ENCODE data around the gene ANO1. TPM values are rescaled to one million over a fixed set of nuclear protein-coding genes. Genes with fewer than 3 reads are reported as not detected.
A peak's percentile ranks its signal among the peaks of the same experiment; 100 is the strongest.
"Not testable (repeated sequence)": the region's sequence is repeated elsewhere in the genome, so short reads cannot be mapped to it uniquely, and the experiment has no call there.

Gene ANO1
- total RNA-seq, 1 donor from 2014 or later, result 75.5 TPM

GRCh38 chr11:70191495-70192140 is 113.5 kb downstream of the ANO1 start:
- peak; percentile 75 for DNase-seq (ENCODE audit: low spot score)

DNA sequence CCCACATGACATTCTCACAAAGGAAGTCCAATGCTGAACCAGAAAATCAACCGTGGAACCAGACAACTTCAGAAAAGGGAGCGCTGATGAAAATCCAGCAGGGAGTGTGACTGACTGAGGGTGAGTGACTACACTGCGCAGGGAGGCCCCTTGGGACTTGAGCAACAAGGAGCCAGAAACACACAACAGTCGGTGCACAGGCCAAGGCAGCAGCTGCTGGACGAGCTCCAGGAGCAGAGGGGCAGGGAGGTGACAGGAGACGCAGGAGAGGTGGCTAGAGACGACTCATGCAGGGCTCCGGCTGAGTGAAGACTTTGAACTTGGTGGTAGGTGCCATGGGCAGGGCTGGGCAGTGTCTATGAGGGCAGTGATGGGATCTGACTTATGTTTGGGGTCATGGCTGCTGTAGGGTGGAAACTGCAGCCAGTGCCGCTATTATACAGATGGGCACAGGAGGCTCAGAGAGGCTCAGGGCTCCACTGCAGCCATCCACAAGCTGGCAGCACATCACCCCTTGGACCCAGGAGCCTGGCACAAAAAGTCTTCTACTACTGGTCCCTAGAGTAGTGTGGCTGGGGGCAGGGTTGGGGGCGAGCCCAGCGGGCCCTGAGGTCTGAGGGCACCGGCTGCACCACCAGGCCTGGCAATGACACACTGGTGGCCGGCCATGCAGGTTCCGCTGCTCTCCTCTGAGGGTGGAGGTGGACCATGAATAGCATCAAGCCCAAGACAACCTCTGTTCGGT is 114.7 kb downstream of the ANO1 start:
- DNase-seq (ENCODE audit: low spot score), result no peak

- no peak for DNase-seq (ENCODE audit: low spot score)
These were observed 115.5 kb downstream of the ANO1 start for GRCh38 chr11:70193411-70194292.

DNA sequence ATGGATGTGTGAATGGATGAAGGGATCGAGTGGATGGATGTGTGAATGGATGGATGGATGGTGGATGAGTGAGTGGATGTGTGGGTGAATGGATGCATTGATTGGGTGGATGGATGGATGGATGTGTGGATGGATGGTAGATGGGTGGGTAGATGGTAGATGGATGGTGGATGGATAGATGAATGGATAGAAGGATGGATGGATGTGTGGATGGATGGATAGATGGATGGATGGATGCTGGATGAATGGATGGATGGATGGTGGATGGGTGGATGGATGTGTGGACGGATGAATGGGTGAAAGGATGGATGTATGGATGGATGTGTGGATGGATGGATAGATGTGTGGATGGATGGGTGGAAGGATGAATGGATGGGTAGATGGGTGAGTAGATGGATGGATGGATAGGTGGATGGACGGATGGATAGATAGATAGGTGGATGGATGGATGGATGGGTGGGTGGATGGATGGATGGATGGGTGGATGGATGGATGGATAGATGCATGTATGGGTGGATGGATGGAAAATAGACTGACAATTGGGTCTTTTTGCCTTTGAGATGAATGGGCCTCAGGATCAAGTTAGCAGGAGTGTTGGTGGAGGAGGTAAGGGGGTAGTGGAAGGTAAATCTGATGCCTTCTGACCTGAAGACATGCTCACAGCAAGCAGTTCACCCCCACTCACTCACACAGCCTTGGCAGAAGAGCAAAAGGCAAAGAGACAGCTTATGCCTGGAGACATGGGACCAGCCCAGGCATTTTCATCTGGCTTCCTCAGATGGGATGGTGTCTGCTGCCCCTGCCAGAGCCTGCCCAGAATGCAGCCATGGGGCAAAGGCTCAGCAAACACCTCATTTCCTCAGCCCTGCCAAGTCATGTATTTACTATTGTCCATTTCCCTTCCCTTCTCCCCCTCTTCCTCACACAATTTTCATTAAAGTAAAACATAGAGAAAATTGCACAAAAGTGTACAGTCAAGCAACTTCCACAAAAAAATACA is 117.0 kb downstream of the ANO1 start:
- no peak for DNase-seq (ENCODE audit: low spot score)

GRCh38 chr11:70200212-70200844 is 122.2 kb downstream of the ANO1 start:
- DNase-seq (ENCODE audit: low spot score), result no peak

DNA sequence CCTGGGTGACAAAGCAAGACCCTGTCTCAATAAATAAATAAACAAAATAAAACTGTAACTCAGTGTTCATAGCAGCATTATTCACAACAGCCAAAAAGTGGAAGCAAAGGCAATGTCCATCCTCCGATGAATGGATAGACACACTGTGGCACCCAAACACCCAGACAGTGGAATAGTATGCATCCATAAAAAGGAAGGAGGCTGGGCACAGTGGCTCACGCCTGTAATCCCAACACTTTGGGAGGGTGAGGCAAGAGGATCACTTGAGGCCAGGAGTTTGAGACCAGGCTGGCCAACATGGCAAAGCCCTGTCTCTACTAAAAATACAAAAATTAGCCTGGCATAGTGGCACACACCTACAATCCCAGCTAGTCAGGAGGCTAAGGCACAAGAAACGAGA is 122.9 kb downstream of the ANO1 start:
- DNase-seq (ENCODE audit: low spot score), result not testable (repeated sequence)

GRCh38 chr11:70201882-70202861 is 124.1 kb downstream of the ANO1 start:
- no peak for DNase-seq (ENCODE audit: low spot score)

DNA sequence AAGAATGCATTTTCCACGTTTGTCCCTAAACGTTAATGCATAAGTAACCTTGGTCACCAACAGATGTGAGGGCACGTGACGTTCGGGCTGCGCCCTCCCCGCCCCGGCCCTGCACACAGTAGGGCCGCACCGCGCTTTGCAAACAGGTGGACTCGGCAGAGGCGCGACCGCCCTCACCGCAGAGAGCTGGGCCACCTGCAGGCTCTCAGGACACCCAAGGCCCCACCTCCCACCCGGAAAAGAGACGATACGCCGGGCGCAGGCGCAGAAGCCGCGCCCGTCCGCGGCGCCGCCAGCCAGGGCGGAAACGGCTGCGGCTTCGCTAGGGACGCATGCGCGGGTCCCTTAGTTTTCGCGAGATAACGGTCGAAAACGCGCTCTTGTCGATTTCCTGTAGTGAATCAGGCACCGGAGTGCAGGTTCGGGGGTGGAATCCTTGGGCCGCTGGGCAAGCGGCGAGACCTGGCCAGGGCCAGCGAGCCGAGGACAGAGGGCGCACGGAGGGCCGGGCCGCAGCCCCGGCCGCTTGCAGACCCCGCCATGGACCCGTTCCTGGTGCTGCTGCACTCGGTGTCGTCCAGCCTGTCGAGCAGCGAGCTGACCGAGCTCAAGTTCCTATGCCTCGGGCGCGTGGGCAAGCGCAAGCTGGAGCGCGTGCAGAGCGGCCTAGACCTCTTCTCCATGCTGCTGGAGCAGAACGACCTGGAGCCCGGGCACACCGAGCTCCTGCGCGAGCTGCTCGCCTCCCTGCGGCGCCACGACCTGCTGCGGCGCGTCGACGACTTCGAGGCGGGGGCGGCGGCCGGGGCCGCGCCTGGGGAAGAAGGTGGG is 125.0 kb downstream of the ANO1 start, which contains the start of gene FADD:
Gene FADD (plus strand): TSS at position 377 of the 831 bp plus-strand sequence. CDS start 164 bp downstream, at position 541.
- peak; percentile 94 for DNase-seq (ENCODE audit: low spot score)

DNA sequence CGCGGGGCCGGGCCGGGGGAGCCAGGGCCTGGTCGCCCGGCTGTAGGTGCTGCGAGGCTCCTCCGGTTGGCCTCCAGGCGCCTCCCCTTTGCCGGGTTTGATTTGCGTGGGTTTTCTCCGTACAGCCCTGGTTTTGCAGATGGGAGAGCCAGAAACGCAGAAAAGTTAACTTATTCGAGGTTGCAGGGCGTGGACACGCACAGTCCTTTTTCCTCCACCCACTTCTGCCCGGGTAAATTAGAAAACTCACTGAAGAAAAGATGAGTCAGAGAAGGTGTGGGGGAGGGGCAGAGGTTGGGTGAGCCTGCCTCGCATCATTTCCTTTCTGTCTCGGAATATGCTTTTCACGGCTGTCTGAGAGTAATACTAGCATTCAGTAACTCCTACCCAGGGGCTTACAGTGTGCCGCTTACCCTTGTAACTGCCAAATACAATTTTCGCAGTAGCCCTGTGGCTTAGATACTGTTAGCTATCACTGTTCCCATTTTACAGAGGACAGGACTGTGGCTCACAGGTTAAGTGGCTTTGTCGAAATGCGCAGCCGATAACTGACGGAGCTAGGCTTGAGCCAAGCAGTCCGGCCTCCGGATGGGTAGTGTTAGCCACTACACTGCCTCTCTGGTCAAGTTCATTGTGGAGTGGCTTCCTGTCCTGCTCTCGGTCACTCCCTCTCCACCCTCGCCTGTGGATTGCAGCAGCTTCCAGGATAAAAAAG is 125.8 kb downstream of the ANO1 start:
- peak; percentile 86 for DNase-seq (ENCODE audit: low spot score)

- no peak for DNase-seq (ENCODE audit: low spot score)
These were observed 126.3 kb downstream of the ANO1 start for GRCh38 chr11:70204466-70204799.

DNA sequence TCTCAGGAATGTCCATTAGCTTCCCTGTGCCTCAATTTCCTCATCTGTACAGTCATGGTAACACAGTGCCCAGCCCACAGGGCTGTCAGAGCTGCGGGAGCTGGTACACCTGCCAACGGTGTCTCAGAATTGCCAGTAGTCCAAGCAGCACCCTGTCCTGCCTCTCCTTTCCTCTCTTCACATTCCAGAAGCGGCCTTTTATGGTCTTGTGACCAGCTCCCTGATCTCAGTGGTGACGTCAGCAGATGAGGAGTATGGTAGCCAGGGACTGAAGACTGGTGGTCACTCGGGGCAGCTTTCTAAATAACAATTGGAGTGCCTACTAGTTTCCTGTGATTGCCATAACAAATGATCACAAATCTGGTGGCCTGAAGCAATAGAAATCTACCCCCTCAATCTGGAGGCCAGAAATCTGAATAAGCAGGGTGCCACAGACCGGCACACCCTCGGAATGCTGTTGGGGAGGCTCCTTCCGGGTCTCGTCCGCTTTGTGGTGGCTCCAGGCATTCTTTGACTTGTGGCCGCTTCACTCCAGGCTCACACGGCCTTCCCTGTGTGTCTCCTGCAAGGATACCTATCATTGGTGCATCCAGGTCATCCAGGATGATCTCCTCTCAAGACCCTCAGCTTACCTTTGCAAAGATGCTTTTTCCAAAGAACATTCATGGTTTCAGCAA is 127.1 kb downstream of the ANO1 start:
- DNase-seq (ENCODE audit: low spot score), result no peak

DNA sequence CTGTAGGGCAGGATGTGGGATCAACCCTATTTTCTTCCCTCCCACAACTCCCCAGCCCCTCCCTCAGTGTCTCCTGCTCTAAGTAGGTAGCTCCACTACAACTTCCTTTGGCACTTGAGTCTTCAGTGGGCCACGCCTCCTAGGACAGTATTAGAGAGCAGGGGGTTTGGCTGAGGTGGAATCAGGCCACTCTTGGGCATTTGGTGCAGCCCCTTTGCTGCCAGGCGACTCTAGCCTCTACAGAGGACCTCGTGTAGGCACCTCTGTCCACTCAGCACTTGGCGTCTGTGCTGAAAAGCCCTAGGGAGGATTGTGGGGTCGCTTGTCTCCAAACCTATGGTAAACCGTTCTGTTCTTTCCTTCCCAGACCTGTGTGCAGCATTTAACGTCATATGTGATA is 127.6 kb downstream of the ANO1 start:
- no peak for DNase-seq (ENCODE audit: low spot score)

DNA sequence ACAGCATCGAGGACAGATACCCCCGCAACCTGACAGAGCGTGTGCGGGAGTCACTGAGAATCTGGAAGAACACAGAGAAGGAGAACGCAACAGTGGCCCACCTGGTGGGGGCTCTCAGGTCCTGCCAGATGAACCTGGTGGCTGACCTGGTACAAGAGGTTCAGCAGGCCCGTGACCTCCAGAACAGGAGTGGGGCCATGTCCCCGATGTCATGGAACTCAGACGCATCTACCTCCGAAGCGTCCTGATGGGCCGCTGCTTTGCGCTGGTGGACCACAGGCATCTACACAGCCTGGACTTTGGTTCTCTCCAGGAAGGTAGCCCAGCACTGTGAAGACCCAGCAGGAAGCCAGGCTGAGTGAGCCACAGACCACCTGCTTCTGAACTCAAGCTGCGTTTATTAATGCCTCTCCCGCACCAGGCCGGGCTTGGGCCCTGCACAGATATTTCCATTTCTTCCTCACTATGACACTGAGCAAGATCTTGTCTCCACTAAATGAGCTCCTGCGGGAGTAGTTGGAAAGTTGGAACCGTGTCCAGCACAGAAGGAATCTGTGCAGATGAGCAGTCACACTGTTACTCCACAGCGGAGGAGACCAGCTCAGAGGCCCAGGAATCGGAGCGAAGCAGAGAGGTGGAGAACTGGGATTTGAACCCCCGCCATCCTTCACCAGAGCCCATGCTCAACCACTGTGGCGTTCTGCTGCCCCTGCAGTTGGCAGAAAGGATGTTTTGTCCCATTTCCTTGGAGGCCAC is 128.3 kb downstream of the ANO1 start:
- DNase-seq (ENCODE audit: low spot score), result no peak

- no peak for DNase-seq (ENCODE audit: low spot score)
These were observed 128.9 kb downstream of the ANO1 start for GRCh38 chr11:70206982-70207376.

- no peak for DNase-seq (ENCODE audit: low spot score)
These were observed 129.5 kb downstream of the ANO1 start for GRCh38 chr11:70207531-70208131.

- DNase-seq (ENCODE audit: low spot score), result no peak
These were observed 131.3 kb downstream of the ANO1 start for GRCh38 chr11:70209391-70209912.
